ENCODE data around the gene MRTFA.

MRTFA gene

DNA sequence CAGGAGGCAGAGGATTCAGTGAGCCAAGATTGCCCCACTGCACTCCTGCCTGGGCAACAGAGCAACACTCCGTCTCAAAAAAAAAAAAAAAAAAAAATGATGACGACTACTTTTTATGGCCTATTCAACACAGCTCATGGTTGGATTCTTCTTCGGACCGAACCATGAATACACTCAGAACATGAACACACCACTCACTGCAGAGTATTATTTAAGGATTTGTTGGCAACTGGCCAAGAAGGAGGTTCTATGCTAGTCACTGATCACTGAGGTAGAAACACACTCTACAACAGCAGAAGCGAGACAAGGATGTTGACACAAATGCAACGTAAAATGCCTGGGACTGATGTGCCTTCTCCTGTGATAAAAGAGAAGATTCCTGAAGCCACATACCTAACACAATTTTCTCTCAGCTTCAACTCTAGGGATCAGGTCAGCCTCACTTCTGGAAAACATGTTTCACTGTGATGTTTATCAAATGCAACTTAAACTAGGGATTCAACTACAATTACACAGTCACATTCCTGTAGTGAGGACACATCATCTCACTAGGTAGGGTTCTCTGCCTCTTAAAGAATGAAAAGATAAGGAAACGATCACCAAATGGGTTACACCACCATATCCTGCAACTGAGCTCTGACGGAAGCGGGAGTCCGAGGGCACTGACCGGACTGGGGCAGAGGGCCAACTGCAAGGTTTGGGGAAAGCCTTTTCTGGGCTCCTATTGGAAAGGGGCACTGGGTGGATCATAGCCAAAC lies 183.6 kb downstream of the MRTFA start:
- DNase-seq = no peak

GRCh38 chr22:40451210-40451609 lies 185.3 kb downstream of the MRTFA start:
- DNase-seq = no peak

DNA sequence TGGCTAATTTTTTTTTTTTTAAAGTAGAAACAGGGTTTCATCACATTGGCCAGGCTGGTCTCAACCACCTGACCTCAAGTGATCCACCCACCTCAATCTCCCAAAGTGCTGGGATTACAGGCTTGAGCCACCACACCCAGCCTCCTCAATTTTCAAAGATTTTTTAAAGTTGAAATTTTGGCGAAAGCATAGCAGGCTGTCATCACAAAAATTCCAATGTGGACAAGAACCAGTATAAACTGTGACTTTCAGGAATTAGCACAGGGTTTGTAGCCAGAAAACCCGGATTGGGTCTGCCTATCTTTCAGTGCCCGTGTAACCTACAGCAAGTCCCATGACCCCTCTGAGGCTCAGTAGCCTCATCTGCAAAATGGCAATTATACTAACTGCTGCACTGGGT lies 185.9 kb downstream of the MRTFA start:
- no peak for DNase-seq

DNA sequence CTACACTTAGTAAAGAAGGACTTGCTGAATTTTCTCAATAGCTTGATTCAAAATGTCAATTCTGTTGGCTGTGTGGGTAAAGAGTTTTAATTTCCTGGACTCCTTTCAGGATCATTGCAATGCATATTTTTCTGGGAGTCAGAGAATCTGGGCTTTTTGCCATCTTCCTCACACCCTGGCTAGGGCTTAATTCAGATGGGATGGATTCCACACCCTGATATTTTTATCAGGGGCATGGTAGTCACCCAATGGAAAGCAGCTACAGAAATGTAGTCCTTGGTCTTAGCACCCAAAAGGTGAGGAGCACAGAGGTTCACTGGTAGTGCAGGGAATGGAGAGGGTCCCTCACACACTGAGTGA lies 186.9 kb downstream of the MRTFA start:
- DNase-seq = no peak

DNA sequence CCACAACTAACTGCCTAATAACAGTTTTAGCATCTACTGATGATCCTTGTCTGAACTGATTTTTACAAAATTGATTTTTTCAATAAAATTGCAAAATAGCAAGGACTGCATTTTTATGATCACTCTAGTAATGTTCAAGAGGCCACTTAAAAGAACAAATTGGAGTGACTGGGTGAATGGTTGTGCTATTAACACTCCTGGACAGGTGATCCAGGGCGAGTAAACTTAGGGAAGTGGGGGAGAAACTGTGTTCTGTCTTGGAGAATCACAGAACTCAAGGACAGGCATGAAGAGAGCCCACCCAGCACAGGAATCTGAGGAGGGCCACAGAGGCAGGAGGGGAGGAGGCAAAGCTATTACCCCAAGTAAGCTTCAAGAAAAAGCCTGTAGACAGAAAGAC lies 190.3 kb downstream of the MRTFA start:
- DNase-seq = no peak

DNA sequence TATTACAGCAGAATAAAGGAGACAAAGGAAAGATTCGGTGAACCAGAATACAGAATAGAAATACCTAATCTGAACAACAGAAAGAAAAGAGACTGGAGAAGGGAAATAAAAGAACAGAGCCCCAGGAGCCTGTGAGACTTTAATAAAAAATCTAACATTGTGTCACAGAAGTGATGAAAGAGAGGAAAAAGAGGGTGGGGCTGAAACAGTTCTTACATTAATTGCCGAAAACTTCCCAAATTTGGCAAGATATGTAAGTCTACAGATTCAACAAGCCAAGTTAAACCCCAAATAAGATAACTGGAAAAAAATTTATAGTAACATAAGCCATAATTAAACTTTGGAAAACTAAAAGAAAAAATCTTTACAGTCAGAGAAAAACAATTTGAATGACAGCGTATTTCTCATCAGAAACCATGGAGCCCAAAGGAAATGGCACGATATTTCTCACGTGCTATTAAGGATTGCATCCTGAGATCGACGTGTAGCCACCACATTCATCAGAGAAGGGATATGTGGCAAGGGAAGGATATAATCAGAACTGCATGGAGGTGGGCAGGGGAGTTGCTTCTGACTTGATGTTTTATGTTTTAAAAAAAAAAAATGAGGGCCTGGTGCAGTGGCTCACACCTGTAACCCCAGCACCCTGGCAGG lies 192.2 kb downstream of the MRTFA start:
- no peak for DNase-seq

DNA sequence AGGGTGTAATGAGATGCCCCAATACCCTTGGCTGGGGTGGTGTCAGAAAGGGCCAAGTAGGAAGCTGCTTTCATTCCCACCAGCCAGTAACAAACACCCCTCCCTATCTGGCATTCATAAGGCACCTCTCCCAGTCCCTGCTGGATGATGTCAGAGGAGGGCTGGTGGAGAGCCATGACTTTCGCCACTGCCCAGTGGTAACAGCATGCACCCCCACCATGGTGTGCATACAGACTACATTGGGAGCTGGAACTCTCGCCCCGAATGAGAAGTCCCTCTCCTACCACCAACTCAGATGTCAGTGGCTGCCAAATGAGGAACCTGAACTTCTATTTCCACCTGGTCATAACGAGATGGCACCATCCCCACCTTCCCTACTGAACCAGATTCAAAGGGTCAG lies 192.8 kb downstream of the MRTFA start:
- DNase-seq = no peak

- no peak for DNase-seq
These were observed 194.6 kb downstream of the MRTFA start for GRCh38 chr22:40441761-40442390.

GRCh38 chr22:40436505-40437431 lies 199.8 kb downstream of the MRTFA start:
- DNase-seq = peak; percentile 78

DNA sequence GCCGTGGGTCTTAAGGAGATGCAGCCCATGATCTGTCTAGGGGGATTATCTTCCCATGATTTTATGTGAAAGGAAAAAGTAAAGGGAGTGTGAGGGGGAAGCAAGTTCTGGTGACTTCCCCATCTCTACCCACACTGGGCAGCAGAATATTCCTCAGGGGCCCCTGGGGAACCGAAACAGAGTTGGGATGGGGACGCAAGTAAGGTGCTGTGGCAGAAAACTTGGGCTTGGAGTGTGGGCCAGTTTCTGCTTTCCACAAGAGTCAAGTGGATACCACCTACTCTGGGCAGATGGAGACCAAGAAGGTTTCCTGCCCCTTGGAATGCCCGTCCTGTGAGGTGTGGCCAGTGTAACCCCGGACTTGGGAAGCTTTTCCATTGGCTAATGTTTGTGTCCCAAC lies 201.8 kb downstream of the MRTFA start:
- DNase-seq = no peak

GRCh38 chr22:40434106-40434505 lies 202.4 kb downstream of the MRTFA start:
- DNase-seq = no peak

GRCh38 chr22:40433416-40434090 lies 203.0 kb downstream of the MRTFA start:
- no peak for DNase-seq

DNA sequence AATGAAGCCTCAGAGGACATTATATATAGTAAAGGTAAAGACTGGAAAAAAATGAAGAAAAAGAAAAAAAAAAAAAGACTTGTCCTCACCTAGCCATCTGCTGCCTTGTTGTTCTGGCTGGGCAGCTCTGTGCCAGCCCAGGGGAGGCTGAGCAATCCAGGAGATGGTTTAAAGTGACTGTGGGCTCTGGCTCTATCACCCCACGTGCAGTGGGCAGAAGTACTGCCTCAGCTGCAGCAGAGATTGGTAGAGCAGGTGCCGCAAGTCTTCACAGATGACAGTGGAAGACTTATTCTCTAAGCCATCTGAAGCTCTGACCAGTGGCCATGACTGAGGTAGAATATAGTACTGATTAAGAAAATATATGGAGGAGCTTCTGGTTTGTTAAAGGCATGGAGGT lies 203.9 kb downstream of the MRTFA start:
- DNase-seq = no peak

GRCh38 chr22:40432157-40432556 lies 204.4 kb downstream of the MRTFA start:
- DNase-seq = no peak

- DNase-seq = no peak
These were observed 205.5 kb downstream of the MRTFA start for GRCh38 chr22:40430991-40431390.

DNA sequence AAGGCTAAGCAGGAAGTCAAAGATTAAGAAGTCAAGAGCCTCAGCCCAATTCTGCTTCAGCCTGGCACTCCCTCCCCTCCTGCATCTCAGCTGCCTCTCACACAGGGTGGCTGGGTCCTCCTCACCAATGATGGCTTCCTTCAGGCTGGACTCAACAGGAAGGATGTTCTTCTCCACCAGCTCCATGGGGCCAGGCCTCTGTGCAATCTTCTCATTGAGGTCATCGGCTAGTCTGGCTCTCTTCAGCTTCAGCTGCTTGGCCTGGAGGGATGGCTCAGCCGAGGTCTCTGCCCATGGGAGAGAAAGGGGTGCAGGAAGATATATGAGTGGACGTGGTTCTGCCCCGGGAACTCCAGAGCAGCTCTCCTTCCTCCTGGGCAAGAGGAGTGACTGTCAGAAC lies 207.0 kb downstream of the MRTFA start:
- no peak for DNase-seq

GRCh38 chr22:40428796-40429195 lies 207.7 kb downstream of the MRTFA start:
- no peak for DNase-seq

DNA sequence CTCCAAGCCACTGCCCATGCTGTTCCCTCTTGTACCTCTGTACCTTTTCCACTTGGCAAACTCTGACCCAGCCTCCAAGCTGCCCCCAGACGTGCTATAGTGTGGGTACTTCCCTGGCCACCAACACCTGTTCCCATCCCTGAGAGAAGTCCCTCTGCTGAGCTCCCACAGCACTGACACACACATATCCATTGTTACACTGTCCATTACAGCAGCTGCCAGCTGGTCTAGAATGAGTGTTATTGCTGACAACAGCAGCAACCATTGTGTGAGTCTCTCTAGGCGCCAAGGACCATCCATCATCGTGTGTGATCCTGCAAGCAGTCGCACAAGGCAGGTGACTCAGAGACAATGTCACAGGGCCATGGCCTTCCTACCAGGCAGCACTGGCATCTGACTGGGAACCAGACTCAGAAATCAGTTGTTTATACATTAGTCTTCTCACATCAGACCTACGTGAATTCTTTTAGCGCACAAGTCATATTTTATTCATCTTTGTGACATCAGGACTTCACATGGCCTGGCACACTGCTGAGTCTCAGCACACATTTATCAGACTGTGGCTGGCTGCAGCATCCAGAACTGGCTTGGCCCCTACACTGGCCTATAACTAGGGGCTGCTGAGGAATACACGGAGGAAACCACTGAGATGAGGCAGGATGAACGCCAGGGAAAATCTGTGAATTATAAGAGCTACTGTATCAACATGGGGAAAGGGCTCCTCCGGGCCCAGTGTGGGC lies 209.8 kb downstream of the MRTFA start:
- no peak for DNase-seq

DNA sequence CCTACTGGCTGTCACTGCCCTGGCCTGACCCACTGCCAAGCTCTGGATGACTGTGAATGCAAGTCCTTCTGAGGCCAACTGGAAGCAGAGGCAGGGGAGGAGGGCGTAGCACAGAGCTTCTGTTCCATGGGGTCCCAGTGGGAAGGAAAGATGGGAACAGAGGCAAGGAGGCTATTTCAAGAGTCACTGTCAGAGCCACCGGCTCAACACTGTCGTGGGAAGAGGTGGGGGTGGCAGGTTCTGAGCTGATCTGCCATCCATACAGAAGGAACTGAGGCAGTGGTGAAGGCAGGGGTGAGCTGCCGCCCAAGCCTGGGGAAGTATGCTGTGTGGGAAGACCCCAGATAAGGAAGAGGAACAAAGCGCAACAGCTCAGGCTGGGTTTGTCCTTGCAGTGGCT lies 211.4 kb downstream of the MRTFA start:
- no peak for DNase-seq

DNA sequence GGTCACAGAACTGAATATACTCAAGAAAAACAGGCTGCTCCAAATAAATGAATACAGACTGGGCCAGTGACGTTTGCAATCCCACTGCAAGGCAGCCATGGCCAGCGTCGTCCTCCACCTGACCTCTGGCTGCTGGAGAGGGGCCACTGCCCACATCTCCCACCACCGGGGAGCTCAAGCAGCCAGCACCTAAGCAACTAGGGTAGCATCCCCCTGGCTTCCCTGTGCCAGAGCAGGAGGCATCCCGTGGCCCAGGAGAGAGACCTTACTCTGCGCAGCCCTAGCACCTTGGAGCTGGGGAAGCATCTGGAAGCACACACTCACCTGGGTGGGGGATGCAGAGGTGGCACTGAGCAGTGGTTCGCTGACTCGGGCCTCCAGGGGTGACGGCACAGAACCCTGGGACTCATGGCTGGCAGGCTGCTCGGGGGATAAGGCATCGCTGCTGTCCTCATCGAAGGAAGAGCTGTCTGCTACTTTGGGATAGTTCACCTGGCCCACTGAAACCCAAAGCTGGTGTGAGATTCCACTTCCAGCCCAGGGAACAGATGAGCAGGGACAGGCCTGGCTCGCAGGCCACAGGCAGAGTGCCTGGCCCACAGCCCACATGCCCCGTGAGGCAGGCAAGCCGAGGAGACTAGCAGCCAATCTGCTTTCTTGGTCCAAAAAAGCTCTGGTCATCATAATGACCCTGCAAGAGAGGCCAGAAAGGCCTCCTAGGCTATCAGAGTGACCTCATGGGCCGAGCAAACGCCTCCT lies 212.5 kb downstream of the MRTFA start:
- no peak for DNase-seq

DNA sequence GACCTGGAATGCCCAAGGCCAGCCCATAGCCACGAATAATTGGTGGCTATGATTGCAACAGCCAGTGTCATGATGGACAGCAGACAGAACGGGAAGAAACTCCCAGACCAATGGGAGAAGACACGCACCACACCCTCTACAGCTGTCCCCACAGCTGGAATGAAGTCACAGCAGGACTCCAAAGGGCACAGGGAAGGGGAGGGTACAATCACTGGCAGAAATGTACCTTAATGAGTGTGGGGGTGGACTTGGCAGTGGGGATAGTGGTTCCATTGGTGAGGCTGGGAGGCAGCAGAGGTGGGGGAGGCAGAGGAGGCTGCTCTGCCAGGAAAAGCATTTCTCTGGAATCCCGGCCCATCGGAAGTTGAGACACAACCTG lies 213.2 kb downstream of the MRTFA start:
- DNase-seq = no peak
